Measurements from ENCODE around the gene RAC2.
A peak's percentile ranks its signal among the peaks of the same experiment; 100 is the strongest.
"Not testable (repeated sequence)": the region's sequence is repeated elsewhere in the genome, so short reads cannot be mapped to it uniquely, and the experiment has no call there.

RAC2 gene

GRCh38 chr22:37254867-37255233, 10.8 kb upstream of the RAC2 start:
- DNase-seq (ENCODE audit: low read depth): no peak

GRCh38 chr22:37254209-37254866, 10.3 kb upstream of the RAC2 start:
- DNase-seq (ENCODE audit: low read depth): no peak

- DNase-seq (ENCODE audit: low read depth): no peak
Measured at GRCh38 chr22:37253126-37253660, 9.1 kb upstream of the RAC2 start.

- not testable (repeated sequence) for DNase-seq (ENCODE audit: low read depth)
Measured at GRCh38 chr22:37251836-37252235, 7.8 kb upstream of the RAC2 start.

- DNase-seq (ENCODE audit: low read depth): no peak
Measured at GRCh38 chr22:37249986-37250385, 5.9 kb upstream of the RAC2 start.

- no peak for DNase-seq (ENCODE audit: low read depth)
Measured at GRCh38 chr22:37248251-37248650, 4.2 kb upstream of the RAC2 start.

- DNase-seq (ENCODE audit: low read depth): no peak
Measured at GRCh38 chr22:37245740-37246139, 1.7 kb upstream of the RAC2 start.

GRCh38 chr22:37244922-37245722, 1.1 kb upstream of the RAC2 start:
- no peak for DNase-seq (ENCODE audit: low read depth)

GRCh38 chr22:37243402-37244113, 511 bp downstream of the RAC2 start:
- DNase-seq (ENCODE audit: low read depth): no peak

- DNase-seq (ENCODE audit: low read depth): peak; percentile 81
Measured at GRCh38 chr22:37242395-37242918, 1.6 kb downstream of the RAC2 start.

GRCh38 chr22:37241351-37242142, 2.5 kb downstream of the RAC2 start:
- DNase-seq (ENCODE audit: low read depth): no peak

GRCh38 chr22:37240941-37241320, 3.1 kb downstream of the RAC2 start:
- DNase-seq (ENCODE audit: low read depth): no peak

- DNase-seq (ENCODE audit: low read depth): no peak
Measured at GRCh38 chr22:37240240-37240940, 3.7 kb downstream of the RAC2 start.

GRCh38 chr22:37239336-37240239, 4.5 kb downstream of the RAC2 start:
- DNase-seq (ENCODE audit: low read depth): no peak

GRCh38 chr22:37237371-37238268, 6.4 kb downstream of the RAC2 start:
- no peak for DNase-seq (ENCODE audit: low read depth)

GRCh38 chr22:37235897-37236607, 8.0 kb downstream of the RAC2 start:
- DNase-seq (ENCODE audit: low read depth): no peak

GRCh38 chr22:37234736-37235711, 9.0 kb downstream of the RAC2 start:
- DNase-seq (ENCODE audit: low read depth): no peak

All from activated T-helper 1 cell treated with Interleukin-2 at 50 U/mL for 16 hours (primary cell).